Stimulated activated CD4-positive, alpha-beta T cell treated with anti-CD3 and anti-CD28 coated beads, Interleukin-12 subunit alpha, Interleukin-12 subunit beta, amount 100 ng/mL, for 24 hours (primary cell): ENCODE measurements around the gene TSPAN9.

Source experiments
- DNase-seq, 2 experiments: peaks; one replicate each; pipeline ENCODE4 v3.0.0-alpha.2; 2020; ENCODE audit warnings: low read depth in 2 of 2

Gene TSPAN9

GRCh38 chr12:3205742-3206519, 128.8 kb downstream of the TSPAN9 start:
- DNase-seq: no peak

GRCh38 chr12:3206536-3207072, 129.4 kb downstream of the TSPAN9 start:
- no peak for DNase-seq

- no peak for DNase-seq
Measured at GRCh38 chr12:3207175-3207574, 130.0 kb downstream of the TSPAN9 start.

- DNase-seq: no peak
Measured at GRCh38 chr12:3207858-3208257, 130.7 kb downstream of the TSPAN9 start.

- DNase-seq: no peak
Measured at GRCh38 chr12:3213188-3213587, 136.0 kb downstream of the TSPAN9 start.

GRCh38 chr12:3213768-3214167, 136.6 kb downstream of the TSPAN9 start:
- DNase-seq: no peak

- no peak for DNase-seq
Measured at GRCh38 chr12:3214526-3215365, 137.6 kb downstream of the TSPAN9 start.

- no peak for DNase-seq
Measured at GRCh38 chr12:3215410-3215975, 138.3 kb downstream of the TSPAN9 start.

GRCh38 chr12:3216097-3216496, 138.9 kb downstream of the TSPAN9 start:
- no peak for DNase-seq

GRCh38 chr12:3216726-3217682, 139.8 kb downstream of the TSPAN9 start:
- DNase-seq: no peak

- DNase-seq: no peak
Measured at GRCh38 chr12:3217683-3218079, 140.5 kb downstream of the TSPAN9 start.

GRCh38 chr12:3218228-3219171, 141.3 kb downstream of the TSPAN9 start:
- no peak for DNase-seq

- no peak for DNase-seq
Measured at GRCh38 chr12:3219233-3219632, 142.1 kb downstream of the TSPAN9 start.

GRCh38 chr12:3220382-3221321, 143.5 kb downstream of the TSPAN9 start:
- DNase-seq: no peak

- no peak for DNase-seq
Measured at GRCh38 chr12:3222306-3222705, 145.1 kb downstream of the TSPAN9 start.

- DNase-seq: no peak
Measured at GRCh38 chr12:3222979-3223378, 145.8 kb downstream of the TSPAN9 start.

GRCh38 chr12:3223601-3224529, 146.7 kb downstream of the TSPAN9 start:
- no peak for DNase-seq

- DNase-seq: no peak
Measured at GRCh38 chr12:3224530-3224903, 147.3 kb downstream of the TSPAN9 start.
